Right cardiac atrium (tissue), 5 donors: ENCODE measurements around the gene SF3B5. TPM values are rescaled to one million over a fixed set of nuclear protein-coding genes. Genes with fewer than 3 reads are reported as not detected.

Experiments
- polyA plus RNA-seq: library from polyadenylated mRNA; stranded (reverse); fragments of 200-250 nt; gene quantifications from one replicate; pipeline ENCODE4 v1.2.3, GENCODE V29; 2013
- total RNA-seq, 4 donors: library from RNA; stranded (reverse); fragmentation: NEBNext Ultra II Directional; extraction: Animal tissue kit (Norgen Biotek cat#: 25700); gene quantifications; one replicate each; pipeline ENCODE4 v1.2.1, GENCODE V29; 2021
- donor health status: healthy with polysubstance abuse.
- donor health status: DM: no; HTN: yes; CAD: no.
- donor health status: DM: no; HTN: no; CAD: no.
- donor health status: DM: no; HTN: yes; CAD: no; lungs with severe emphysema.
- donor health status: DM: yes; HTN: yes; CAD: no.

The SF3B5 gene
- total and polyA plus RNA-seq, 5 donors = 108 to 173 (median 123) TPM

Other genes with a start within 250 kb of the SF3B5 start
- not detected for gene ZC2HC1B, start 231.1 kb downstream of the SF3B5 start, total RNA-seq
- not detected for gene ZC2HC1B, start 231.1 kb downstream of the SF3B5 start, polyA plus RNA-seq
- 10 to 100 TPM; 13.7 to 16.3 (median 15.3) TPM for gene PLAGL1, start 87.3 kb downstream of the SF3B5 start, total RNA-seq
- gene PLAGL1, start 87.3 kb downstream of the SF3B5 start, polyA plus RNA-seq = 10.5 TPM
- gene STX11, start 54.9 kb upstream of the SF3B5 start, total RNA-seq = 1 to 10 TPM; 1.5 to 6.8 (median 2.9) TPM
- 4.9 TPM for gene STX11, start 54.9 kb upstream of the SF3B5 start, polyA plus RNA-seq
- 10 to 100 TPM; 55.5 to 70.5 (median 68.5) TPM for gene UTRN, start 189.8 kb upstream of the SF3B5 start, total RNA-seq
- gene UTRN, start 189.8 kb upstream of the SF3B5 start, polyA plus RNA-seq = 11.5 TPM